ENCODE measurements around the gene C18orf54. TPM values are rescaled to one million over a fixed set of nuclear protein-coding genes. Genes with fewer than 3 reads are reported as not detected.

Gene C18orf54
- total RNA-seq, 4 donors from 2014 or later = 0.29 to 3.3 (median 0.88) TPM

DNA sequence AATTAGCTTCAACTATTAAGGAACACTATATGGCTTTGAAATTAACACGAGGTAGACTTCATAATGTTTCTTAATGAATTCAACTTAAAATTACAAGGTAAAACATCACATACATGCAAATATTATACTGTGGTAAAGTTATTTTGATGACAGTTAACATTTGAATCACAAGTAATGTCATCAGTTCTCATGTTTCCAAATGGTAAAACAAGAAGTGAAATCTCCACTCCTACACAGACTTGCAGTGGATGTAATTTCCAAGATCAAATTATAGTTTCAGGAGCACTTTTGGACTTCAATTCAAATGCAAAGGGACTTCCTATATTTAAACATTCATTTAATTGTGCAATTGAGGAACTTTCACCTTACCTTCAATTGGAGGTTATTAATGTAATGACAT lies 39.1 kb downstream of the C18orf54 start:
- TF ChIP-seq, protein P1, sequence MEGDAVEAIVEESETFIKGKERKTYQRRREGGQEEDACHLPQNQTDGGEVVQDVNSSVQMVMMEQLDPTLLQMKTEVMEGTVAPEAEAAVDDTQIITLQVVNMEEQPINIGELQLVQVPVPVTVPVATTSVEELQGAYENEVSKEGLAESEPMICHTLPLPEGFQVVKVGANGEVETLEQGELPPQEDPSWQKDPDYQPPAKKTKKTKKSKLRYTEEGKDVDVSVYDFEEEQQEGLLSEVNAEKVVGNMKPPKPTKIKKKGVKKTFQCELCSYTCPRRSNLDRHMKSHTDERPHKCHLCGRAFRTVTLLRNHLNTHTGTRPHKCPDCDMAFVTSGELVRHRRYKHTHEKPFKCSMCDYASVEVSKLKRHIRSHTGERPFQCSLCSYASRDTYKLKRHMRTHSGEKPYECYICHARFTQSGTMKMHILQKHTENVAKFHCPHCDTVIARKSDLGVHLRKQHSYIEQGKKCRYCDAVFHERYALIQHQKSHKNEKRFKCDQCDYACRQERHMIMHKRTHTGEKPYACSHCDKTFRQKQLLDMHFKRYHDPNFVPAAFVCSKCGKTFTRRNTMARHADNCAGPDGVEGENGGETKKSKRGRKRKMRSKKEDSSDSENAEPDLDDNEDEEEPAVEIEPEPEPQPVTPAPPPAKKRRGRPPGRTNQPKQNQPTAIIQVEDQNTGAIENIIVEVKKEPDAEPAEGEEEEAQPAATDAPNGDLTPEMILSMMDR (IDR thresholded peaks at IDR 0.05) = no peak
- no peak for TF ChIP-seq POLR2A (IDR thresholded peaks at IDR 0.05)
- intact Hi-C loops (cut with DNase I; ENCODE audit: low total_unique reads) = no loop called here
- H3K4me3 ChIP-seq (ENCODE audit: low read depth, poor library complexity, severe bottlenecking) = no peak overlapping the region
- no peak for DNase-seq (ENCODE audit: low spot score in 2 of 2)
- WGBS, 2 donors = 76 to 78% methylated on average over 1 of the region's 1 CpG

DNA sequence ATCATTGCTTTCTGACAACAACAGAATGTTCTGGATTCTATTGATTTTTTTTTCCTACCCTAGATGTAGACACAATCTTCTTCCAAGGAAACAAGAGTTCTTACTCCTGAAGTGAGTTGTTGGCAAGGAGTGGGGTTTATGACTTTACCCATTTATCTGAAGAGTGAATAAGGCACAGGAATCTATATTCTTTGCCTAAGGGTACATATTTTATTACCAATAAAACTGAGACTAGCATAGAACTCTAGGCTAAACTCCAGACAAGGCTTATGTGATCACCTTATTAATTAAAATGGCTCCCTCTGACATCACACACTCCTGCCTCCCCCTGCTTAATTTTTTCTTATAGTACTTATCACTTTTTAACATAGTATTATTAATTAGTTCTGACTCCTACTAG lies 47.6 kb downstream of the C18orf54 start:
- DNase-seq (ENCODE audit: low spot score in 2 of 2) = no peak
- TF ChIP-seq, protein P1 (IDR thresholded peaks at IDR 0.05) = no peak
- TF ChIP-seq POLR2A (IDR thresholded peaks at IDR 0.05) = no peak
- no peak overlapping the region for H3K4me3 ChIP-seq (ENCODE audit: low read depth, poor library complexity, severe bottlenecking)
- intact Hi-C loops (cut with DNase I; ENCODE audit: low total_unique reads) = no loop called here

DNA sequence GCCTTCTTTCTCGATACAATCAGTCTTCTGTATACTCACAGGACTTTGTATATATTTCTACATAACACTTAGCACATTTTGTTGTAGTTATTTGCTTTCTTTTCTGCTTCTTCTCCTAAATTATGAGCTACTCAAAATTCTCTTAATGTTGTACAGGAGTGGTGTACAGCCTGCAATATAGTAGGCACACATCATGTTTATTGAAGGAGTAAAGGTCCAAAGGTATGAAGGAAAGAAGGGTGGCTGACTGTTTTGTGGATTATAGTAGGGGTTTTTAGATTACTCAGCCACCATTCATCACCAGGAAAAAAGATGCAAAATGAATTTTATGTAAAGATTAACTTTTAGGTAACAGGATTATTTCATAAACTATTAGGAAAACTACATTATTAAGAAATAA lies 54.1 kb downstream of the C18orf54 start:
- 86 to 92% methylated on average over 1 of the region's 1 CpG for WGBS, 2 donors
- intact Hi-C loops (cut with DNase I; ENCODE audit: low total_unique reads) = no loop called here
- TF ChIP-seq POLR2A (IDR thresholded peaks at IDR 0.05) = no peak
- TF ChIP-seq, protein P1 (IDR thresholded peaks at IDR 0.05) = no peak
- no peak for DNase-seq (ENCODE audit: low spot score in 2 of 2)
- no peak overlapping the region for H3K4me3 ChIP-seq (ENCODE audit: low read depth, poor library complexity, severe bottlenecking)

DNA sequence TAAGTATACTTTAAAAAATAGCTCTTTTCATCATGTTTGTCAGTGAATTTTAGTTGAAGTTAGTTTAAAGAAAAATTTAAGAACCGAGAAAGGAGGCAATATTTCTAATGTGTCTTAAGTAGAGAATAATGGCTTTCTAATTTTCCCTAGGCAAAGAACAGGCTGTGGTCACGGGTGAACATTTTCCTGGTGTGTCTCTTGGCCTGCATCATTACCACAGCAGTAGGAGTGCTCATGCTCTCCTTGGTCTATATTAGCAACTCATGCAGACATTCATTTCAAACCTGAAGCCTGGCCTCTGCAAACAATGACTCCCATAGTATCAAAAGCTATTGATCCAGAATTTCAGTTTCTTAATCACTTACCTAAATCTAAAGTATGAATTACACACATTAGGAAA lies 57.4 kb downstream of the C18orf54 start:
- no peak overlapping the region for H3K4me3 ChIP-seq (ENCODE audit: low read depth, poor library complexity, severe bottlenecking)
- no peak for TF ChIP-seq POLR2A (IDR thresholded peaks at IDR 0.05)
- TF ChIP-seq, protein P1 (IDR thresholded peaks at IDR 0.05) = no peak
- intact Hi-C loops (cut with DNase I; ENCODE audit: low total_unique reads) = no loop called here
- DNase-seq (ENCODE audit: low spot score in 2 of 2) = no peak
- 80 to 85% methylated on average over 2 of the region's 2 CpGs for WGBS, 2 donors

DNA sequence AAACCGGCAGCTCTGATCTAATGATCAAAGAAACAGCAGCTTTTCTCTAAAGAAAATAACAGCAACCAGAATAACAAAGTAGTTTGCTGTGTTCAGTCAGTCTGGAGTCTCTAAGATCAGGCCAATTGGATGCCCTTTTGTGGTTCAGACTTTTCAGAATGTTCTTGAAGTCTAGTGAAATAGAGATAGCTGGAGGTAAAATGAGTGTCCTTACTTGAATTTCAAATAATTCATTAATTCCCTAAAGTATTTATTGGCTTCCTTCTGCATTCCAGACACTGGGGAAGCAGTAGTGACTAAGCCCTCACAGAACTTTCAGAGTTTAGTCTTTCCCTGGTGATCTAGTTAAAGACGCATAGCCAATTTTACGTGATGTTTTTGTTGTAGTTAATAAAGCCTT lies 58.7 kb downstream of the C18orf54 start:
- no peak for DNase-seq (ENCODE audit: low spot score in 2 of 2)
- intact Hi-C loops (cut with DNase I; ENCODE audit: low total_unique reads) = no loop called here
- H3K4me3 ChIP-seq (ENCODE audit: low read depth, poor library complexity, severe bottlenecking) = no peak overlapping the region
- WGBS, 2 donors = 50 to 55% methylated on average over 3 of the region's 3 CpGs
- no peak for TF ChIP-seq POLR2A (IDR thresholded peaks at IDR 0.05)
- TF ChIP-seq, protein P1 (IDR thresholded peaks at IDR 0.05) = no peak

DNA sequence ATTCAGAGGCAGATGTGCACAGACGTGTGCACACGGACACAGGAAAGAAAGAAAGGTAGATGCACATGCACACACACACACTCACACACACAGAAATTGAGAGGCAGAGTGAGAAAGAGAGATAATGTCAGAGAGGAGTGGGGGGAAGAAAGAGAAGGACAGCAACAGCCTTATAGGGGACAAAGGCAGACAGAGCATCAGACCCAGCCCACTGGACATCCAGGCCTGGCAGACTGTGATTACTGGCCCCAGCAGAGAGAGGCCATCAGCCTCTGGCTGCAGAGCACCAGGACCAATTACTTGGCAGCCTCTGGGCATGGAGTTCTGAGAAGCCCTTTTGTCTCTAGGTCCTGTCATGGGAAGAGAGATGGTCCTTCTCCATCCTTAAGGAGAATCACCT lies 66.1 kb downstream of the C18orf54 start:
- no peak for TF ChIP-seq POLR2A (IDR thresholded peaks at IDR 0.05)
- TF ChIP-seq, protein P1 (IDR thresholded peaks at IDR 0.05) = no peak
- WGBS, 2 donors = 41 to 45% methylated on average over 2 of the region's 2 CpGs
- intact Hi-C loops (cut with DNase I; ENCODE audit: low total_unique reads) = no loop called here
- DNase-seq (ENCODE audit: low spot score in 2 of 2) = no peak
- no peak overlapping the region for H3K4me3 ChIP-seq (ENCODE audit: low read depth, poor library complexity, severe bottlenecking)
